ENCODE measurements around the gene ADGRF1.

ADGRF1 gene

GRCh38 chr6:46973029-46973428 is 69.1 kb downstream of the ADGRF1 start:
- no peak for FAIRE-seq

- no peak for FAIRE-seq
These were observed 69.6 kb downstream of the ADGRF1 start for GRCh38 chr6:46972531-46972930.

DNA sequence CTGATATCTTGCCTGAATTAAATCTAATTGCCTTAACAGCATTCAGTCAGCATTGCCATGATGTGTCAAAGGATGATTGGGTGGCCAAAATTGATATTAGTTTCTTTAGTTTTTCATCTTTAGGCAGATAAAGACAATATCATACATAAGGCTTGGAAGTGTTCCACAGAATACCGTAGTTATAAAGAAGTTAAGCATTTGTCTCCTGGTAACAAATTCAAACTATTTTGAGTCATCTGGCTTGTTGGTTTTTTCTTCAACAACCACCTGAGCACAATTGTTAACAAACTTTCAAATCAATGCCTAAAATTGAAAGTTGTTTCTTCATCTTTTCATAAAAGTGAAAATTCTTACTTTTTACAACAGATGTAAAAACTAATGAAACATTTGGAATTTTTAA is 72.9 kb downstream of the ADGRF1 start:
- no peak for FAIRE-seq

DNA sequence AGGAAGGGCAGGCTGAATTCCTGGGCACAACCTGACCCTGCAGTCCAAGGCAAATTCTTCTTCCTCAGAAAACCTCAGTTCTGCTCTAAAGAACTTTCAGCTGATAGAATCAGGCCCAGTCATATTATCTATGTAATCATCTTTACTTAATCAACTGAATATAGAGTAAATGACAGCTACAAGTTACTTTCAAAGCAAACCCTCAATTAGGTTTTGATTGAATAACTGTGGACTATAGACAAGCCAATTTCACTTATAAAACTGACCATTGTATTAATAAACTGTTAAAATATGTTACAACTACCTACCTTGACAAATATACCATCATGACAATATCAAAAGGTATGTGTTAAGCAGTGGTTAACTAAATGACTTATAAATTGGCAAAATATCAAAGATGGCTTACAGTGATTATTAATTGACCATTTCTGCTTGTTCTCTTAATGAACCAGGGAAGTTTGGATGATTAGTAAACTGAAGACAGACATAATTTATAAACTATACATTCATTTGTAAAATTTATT is 74.2 kb downstream of the ADGRF1 start:
- no peak for FAIRE-seq

- FAIRE-seq, result no peak
These were observed 77.2 kb downstream of the ADGRF1 start for GRCh38 chr6:46964716-46965519.

GRCh38 chr6:46963626-46964025 is 78.5 kb downstream of the ADGRF1 start:
- no peak for FAIRE-seq

DNA sequence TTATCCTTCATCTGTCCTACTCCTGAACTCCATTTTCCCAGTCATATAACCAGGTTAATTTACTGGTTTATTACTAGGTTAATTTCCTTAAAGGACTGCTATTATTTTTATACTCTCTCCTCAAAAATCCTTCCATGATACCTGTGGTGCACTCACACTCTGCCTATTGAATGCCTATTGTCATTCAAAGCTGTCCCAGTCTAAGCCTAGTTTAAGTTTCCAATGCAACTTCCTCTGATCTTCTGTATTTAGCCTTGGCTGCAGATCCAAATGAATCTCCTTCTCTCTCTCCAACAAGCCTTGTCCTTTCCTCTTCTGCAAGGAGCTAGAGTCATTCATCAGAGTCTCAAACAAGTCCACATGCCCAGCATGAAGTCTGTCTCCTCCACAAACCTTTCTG is 79.1 kb downstream of the ADGRF1 start:
- FAIRE-seq, result no peak

- no peak for FAIRE-seq
These were observed 80.4 kb downstream of the ADGRF1 start for GRCh38 chr6:46961711-46962110.

- FAIRE-seq, result no peak
These were observed 80.9 kb downstream of the ADGRF1 start for GRCh38 chr6:46961232-46961631.

DNA sequence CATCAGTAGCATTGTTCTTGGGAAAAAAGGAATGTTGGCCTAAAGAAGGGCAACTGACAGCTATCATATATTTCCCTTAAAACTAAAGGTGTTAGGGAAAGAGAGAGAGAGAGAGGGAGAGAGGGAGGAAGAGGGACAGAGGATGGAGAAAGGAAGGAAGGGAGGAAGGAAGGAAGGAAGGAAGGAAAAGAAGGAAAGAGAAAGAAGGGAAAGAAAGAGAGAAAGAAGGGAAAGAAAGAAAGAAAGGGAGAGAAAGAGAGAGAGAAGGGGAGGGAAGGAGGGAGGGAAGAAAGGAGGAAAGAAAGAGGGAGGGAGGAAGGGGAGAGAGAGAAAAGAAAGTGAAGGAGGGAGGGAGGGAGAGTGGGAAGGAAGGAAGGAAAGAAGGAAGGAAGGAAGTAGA is 82.7 kb downstream of the ADGRF1 start:
- no peak for FAIRE-seq

GRCh38 chr6:46956409-46956808 is 85.7 kb downstream of the ADGRF1 start:
- FAIRE-seq, result no peak

- no peak for FAIRE-seq
These were observed 87.2 kb downstream of the ADGRF1 start for GRCh38 chr6:46954837-46955451.

DNA sequence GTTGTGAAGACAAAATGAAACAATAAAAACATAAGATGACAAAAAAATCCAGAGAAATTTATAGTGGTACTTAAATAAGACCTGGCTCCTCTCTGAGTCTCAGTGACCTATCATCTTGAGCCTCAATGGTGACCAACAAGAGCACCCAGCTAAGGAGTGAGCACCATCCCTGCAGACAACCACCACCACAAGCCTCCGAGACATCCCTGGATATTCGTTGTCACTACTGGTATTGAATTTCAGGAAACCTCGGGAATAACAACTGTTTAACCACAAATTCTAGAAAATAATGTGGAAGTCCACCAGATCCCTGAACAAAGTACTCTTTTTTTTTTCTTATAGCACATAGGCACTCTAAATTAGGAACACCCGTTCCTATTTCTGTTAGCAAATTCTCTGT is 88.2 kb downstream of the ADGRF1 start:
- no peak for FAIRE-seq

- FAIRE-seq, result no peak
These were observed 92.4 kb downstream of the ADGRF1 start for GRCh38 chr6:46949632-46950280.

GRCh38 chr6:46948699-46949098 is 93.4 kb downstream of the ADGRF1 start:
- FAIRE-seq, result no peak

All from A204.1 (cell line).